ENCODE measurements around the gene OR10H2.
"Not testable (repeated sequence)": the region's sequence is repeated elsewhere in the genome, so short reads cannot be mapped to it uniquely, and the experiment has no call there.

The OR10H2 gene

DNA sequence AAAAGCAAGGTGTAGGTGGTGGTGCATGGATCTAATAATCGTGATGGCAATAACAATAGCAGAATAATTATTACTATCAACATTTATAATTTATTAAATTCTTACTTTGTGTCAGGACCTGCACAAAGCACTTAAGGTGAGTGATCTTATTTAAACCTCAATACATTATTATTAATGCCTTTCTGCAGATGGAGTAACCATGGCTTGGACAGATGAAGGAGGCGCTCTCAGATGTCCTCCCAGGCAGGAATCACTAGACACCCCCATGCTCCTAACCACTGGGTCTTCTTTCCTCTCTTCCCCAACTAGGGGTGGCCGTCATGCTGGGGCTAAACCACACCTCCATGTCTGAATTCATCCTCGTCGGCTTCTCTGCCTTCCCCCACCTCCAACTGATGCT, at the start of gene OR10H2:
TSS of gene OR10H2 (plus strand) at position 301 of the 400 bp plus-strand sequence. CDS start at position 321, 20 bp downstream.
- no peak within 1 kb of the TSS for H3K4me3 ChIP-seq (ENCODE audit: low read length)
- no peak within 1 kb of the TSS for H3K27ac ChIP-seq (ENCODE audit: low read length)
- H3K9me3 ChIP-seq (ENCODE audit: insufficient read depth, low read depth, low read length): peaks cover 83% of the 10 kb centered on the region
- no peaks in the 10 kb centered on the region for H3K4me1 ChIP-seq (ENCODE audit: insufficient read depth, low read length)
- no peaks in the 10 kb centered on the region for H3K27me3 ChIP-seq (ENCODE audit: insufficient read depth, low read length)
- H3K36me3 ChIP-seq (ENCODE audit: insufficient read depth, low read depth, low read length): no peaks in the 10 kb centered on the region
- no peak within 1 kb of the TSS for H3K9ac ChIP-seq (ENCODE audit: low read depth, low read length)

GRCh38 chr19:15679089-15679488, 48.7 kb upstream of the OR10H2 start:
- no peaks in the 10 kb centered on the region for H3K4me1 ChIP-seq (ENCODE audit: insufficient read depth, low read length)
- no peaks in the 10 kb centered on the region for H3K27me3 ChIP-seq (ENCODE audit: insufficient read depth, low read length)
- H3K36me3 ChIP-seq (ENCODE audit: insufficient read depth, low read depth, low read length): no peaks in the 10 kb centered on the region
- no peak overlapping the region for H3K4me3 ChIP-seq (ENCODE audit: low read length)
- H3K9ac ChIP-seq (ENCODE audit: low read depth, low read length): no peak overlapping the region
- peaks cover 79% of the 10 kb centered on the region for H3K9me3 ChIP-seq (ENCODE audit: insufficient read depth, low read depth, low read length)
- no peak overlapping the region for H3K27ac ChIP-seq (ENCODE audit: low read length)

GRCh38 chr19:15679865-15680264, 48.0 kb upstream of the OR10H2 start:
- not testable (repeated sequence) for H3K36me3 ChIP-seq (ENCODE audit: insufficient read depth, low read depth, low read length); H3K27me3 ChIP-seq (ENCODE audit: insufficient read depth, low read length); H3K9ac ChIP-seq (ENCODE audit: low read depth, low read length); H3K4me3 ChIP-seq (ENCODE audit: low read length); H3K4me1 ChIP-seq (ENCODE audit: insufficient read depth, low read length); H3K27ac ChIP-seq (ENCODE audit: low read length)
- peaks cover 81% of the 10 kb centered on the region for H3K9me3 ChIP-seq (ENCODE audit: insufficient read depth, low read depth, low read length)

DNA sequence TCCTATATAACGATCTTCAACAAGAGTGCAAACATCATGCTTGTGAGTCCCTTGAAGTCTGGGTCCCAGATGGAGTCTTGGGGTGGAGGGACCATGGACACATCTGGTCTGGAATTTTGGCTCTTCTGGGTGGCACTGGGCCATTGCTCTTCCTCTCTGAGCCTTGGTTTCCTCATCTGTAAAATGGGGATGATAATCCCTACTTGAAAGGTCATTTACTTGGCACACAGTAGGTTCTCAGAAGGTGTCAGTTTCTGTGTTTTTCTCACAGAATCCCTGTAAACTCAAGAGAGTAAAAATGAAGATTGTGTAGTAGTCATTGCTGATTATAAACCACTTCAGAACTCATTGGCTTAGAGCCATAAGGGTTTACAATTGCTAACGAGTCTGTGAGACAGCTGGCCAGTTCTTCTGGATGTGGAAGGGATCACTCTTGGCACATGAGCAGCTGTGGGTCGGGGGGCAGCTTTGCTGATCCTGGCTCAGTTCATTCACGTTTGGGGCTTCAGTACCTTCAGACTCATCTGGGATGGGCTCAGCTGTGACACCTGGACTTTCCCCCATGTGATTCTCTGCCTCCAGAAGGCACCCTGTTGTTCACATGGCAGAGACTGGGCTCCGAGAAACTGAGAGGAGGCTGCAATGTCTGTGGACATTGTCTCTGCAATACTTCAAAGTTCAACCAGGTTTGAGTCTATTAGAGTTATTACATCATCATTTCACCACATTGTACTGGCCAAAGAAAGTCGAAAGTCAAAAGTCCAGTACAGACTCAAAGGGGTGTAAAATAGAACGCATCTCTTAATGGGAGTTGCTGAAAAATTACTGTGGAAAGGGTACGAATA, 47.1 kb upstream of the OR10H2 start:
- Histone ChIP-seq H3K36me3 (ENCODE audit: insufficient read depth, low read depth, low read length) (no peaks in the 10 kb centered on the region), H3K4me3 (ENCODE audit: low read length) (no peak overlapping the region), H3K27ac (ENCODE audit: low read length) (no peak overlapping the region), H3K27me3 (ENCODE audit: insufficient read depth, low read length) (no peaks in the 10 kb centered on the region), H3K9ac (ENCODE audit: low read depth, low read length) (no peak overlapping the region), H3K9me3 (ENCODE audit: insufficient read depth, low read depth, low read length) (peaks cover 82% of the 10 kb centered on the region), H3K4me1 (ENCODE audit: insufficient read depth, low read length) (no peaks in the 10 kb centered on the region)

DNA sequence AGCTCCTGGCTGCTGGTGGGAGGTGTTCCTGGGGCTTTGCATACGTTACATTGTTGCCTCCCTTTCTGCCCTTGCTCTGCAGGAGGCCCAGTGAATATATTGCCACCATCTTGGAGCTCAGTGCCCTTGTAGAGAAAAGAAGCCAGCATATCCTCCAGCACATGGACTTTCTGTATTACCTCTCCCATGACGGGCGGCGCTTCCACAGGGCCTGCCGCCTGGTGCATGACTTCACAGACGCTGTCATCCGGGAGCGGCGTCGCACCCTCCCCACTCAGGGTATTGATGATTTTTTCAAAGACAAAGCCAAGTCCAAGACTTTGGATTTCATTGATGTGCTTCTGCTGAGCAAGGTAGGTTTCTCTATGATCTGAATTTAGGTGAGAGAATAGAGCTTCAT, 44.4 kb upstream of the OR10H2 start:
- H3K27ac ChIP-seq (ENCODE audit: low read length): no peak overlapping the region
- no peaks in the 10 kb centered on the region for H3K36me3 ChIP-seq (ENCODE audit: insufficient read depth, low read depth, low read length)
- H3K4me3 ChIP-seq (ENCODE audit: low read length): no peak overlapping the region
- no peaks in the 10 kb centered on the region for H3K4me1 ChIP-seq (ENCODE audit: insufficient read depth, low read length)
- no peaks in the 10 kb centered on the region for H3K27me3 ChIP-seq (ENCODE audit: insufficient read depth, low read length)
- H3K9me3 ChIP-seq (ENCODE audit: insufficient read depth, low read depth, low read length): peaks cover 97% of the 10 kb centered on the region
- H3K9ac ChIP-seq (ENCODE audit: low read depth, low read length): no peak overlapping the region

DNA sequence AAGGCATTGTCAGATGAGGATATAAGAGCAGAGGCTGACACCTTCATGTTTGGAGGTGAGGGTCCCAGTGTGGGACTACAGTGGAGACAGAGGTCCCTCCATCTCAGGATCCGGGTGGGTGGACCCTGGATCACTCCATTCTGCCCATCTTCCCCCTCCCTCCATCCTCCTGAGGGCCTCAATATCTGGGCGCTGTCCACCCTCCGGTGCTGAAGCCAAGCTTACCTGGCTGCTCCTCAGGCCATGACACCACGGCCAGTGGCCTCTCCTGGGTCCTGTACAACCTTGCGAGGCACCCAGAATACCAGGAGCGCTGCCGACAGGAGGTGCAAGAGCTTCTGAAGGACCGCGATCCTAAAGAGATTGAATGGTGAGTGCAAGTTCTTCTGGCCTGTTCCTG, 43.0 kb upstream of the OR10H2 start:
- H3K36me3 ChIP-seq (ENCODE audit: insufficient read depth, low read depth, low read length): no peaks in the 10 kb centered on the region
- H3K4me1 ChIP-seq (ENCODE audit: insufficient read depth, low read length): no peaks in the 10 kb centered on the region
- H3K27ac ChIP-seq (ENCODE audit: low read length): no peak overlapping the region
- no peak overlapping the region for H3K4me3 ChIP-seq (ENCODE audit: low read length)
- H3K27me3 ChIP-seq (ENCODE audit: insufficient read depth, low read length): no peaks in the 10 kb centered on the region
- H3K9me3 ChIP-seq (ENCODE audit: insufficient read depth, low read depth, low read length): peaks cover 95% of the 10 kb centered on the region
- H3K9ac ChIP-seq (ENCODE audit: low read depth, low read length): no peak overlapping the region

- Histone ChIP-seq H3K4me3 (ENCODE audit: low read length) (no peak overlapping the region), H3K36me3 (ENCODE audit: insufficient read depth, low read depth, low read length) (no peaks in the 10 kb centered on the region), H3K9ac (ENCODE audit: low read depth, low read length) (no peak overlapping the region), H3K4me1 (ENCODE audit: insufficient read depth, low read length) (no peaks in the 10 kb centered on the region), H3K27ac (ENCODE audit: low read length) (no peak overlapping the region), H3K9me3 (ENCODE audit: insufficient read depth, low read depth, low read length) (peaks cover 68% of the 10 kb centered on the region), H3K27me3 (ENCODE audit: insufficient read depth, low read length) (no peaks in the 10 kb centered on the region)
These were observed 31.1 kb upstream of the OR10H2 start for GRCh38 chr19:15696654-15697194.

GRCh38 chr19:15701757-15702533, 25.9 kb upstream of the OR10H2 start:
- Histone ChIP-seq H3K36me3 (ENCODE audit: insufficient read depth, low read depth, low read length) (no peaks in the 10 kb centered on the region), H3K4me1 (ENCODE audit: insufficient read depth, low read length) (no peaks in the 10 kb centered on the region), H3K27ac (ENCODE audit: low read length) (no peak overlapping the region), H3K27me3 (ENCODE audit: insufficient read depth, low read length) (no peaks in the 10 kb centered on the region), H3K9me3 (ENCODE audit: insufficient read depth, low read depth, low read length) (peaks cover 76% of the 10 kb centered on the region), H3K9ac (ENCODE audit: low read depth, low read length) (no peak overlapping the region), H3K4me3 (ENCODE audit: low read length) (no peak overlapping the region)

- no peaks in the 10 kb centered on the region for H3K27me3 ChIP-seq (ENCODE audit: insufficient read depth, low read length)
- peaks cover 70% of the 10 kb centered on the region for H3K9me3 ChIP-seq (ENCODE audit: insufficient read depth, low read depth, low read length)
- no peaks in the 10 kb centered on the region for H3K36me3 ChIP-seq (ENCODE audit: insufficient read depth, low read depth, low read length)
- no peak overlapping the region for H3K27ac ChIP-seq (ENCODE audit: low read length)
- H3K9ac ChIP-seq (ENCODE audit: low read depth, low read length): no peak overlapping the region
- H3K4me1 ChIP-seq (ENCODE audit: insufficient read depth, low read length): no peaks in the 10 kb centered on the region
- no peak overlapping the region for H3K4me3 ChIP-seq (ENCODE audit: low read length)
These were observed 25.3 kb upstream of the OR10H2 start for GRCh38 chr19:15702534-15702930.

DNA sequence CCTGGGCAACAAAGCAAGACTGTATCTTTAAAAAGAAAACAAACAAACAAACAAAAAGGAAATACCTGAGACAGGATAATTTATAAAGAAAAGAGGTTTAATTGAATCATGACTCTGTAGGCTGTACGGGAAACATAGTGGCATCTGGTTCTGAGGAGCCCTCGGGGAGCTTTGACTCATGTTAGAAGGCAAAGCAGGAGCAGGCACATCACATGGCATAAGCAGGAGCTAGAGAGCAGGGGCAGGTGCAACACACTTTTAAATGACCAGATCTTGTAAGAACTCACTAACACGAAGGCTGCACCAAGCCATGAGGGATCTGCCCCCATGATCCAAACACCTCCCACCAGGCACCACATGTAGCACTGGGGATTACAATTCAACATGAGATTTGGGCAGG, 13.2 kb upstream of the OR10H2 start:
- no peak overlapping the region for H3K27ac ChIP-seq (ENCODE audit: low read length)
- H3K36me3 ChIP-seq (ENCODE audit: insufficient read depth, low read depth, low read length): no peaks in the 10 kb centered on the region
- H3K4me3 ChIP-seq (ENCODE audit: low read length): no peak overlapping the region
- H3K27me3 ChIP-seq (ENCODE audit: insufficient read depth, low read length): no peaks in the 10 kb centered on the region
- no peaks in the 10 kb centered on the region for H3K4me1 ChIP-seq (ENCODE audit: insufficient read depth, low read length)
- H3K9ac ChIP-seq (ENCODE audit: low read depth, low read length): no peak overlapping the region
- peaks cover 87% of the 10 kb centered on the region for H3K9me3 ChIP-seq (ENCODE audit: insufficient read depth, low read depth, low read length)

GRCh38 chr19:15715642-15716041, 12.2 kb upstream of the OR10H2 start:
- no peak overlapping the region for H3K9ac ChIP-seq (ENCODE audit: low read depth, low read length)
- no peak overlapping the region for H3K27ac ChIP-seq (ENCODE audit: low read length)
- H3K9me3 ChIP-seq (ENCODE audit: insufficient read depth, low read depth, low read length): peaks cover 87% of the 10 kb centered on the region
- H3K36me3 ChIP-seq (ENCODE audit: insufficient read depth, low read depth, low read length): no peaks in the 10 kb centered on the region
- no peaks in the 10 kb centered on the region for H3K4me1 ChIP-seq (ENCODE audit: insufficient read depth, low read length)
- H3K4me3 ChIP-seq (ENCODE audit: low read length): no peak overlapping the region
- no peaks in the 10 kb centered on the region for H3K27me3 ChIP-seq (ENCODE audit: insufficient read depth, low read length)

DNA sequence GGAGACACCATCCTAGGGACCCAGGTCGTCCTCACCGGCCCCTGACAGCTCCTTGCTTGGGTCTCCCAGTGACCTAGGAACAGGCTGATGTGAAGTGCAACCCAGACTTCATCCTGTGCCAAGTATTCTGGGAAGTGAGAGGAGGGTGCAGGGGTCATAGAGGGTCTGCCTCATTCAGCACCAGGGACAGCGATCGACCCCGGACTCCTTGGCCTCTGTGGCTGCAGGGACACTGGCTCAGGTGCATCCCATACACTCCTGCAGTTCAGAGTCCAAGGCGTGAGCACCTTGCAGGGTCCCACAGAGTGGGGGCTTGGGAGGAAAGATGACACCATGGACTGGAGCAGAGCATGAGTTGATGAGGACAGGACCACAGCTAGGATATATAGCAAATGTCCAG, 10.0 kb upstream of the OR10H2 start:
- Histone ChIP-seq H3K27ac (ENCODE audit: low read length) (no peak overlapping the region), H3K9me3 (ENCODE audit: insufficient read depth, low read depth, low read length) (peaks cover 88% of the 10 kb centered on the region), H3K36me3 (ENCODE audit: insufficient read depth, low read depth, low read length) (no peaks in the 10 kb centered on the region), H3K9ac (ENCODE audit: low read depth, low read length) (no peak overlapping the region), H3K4me3 (ENCODE audit: low read length) (no peak overlapping the region), H3K4me1 (ENCODE audit: insufficient read depth, low read length) (no peaks in the 10 kb centered on the region), H3K27me3 (ENCODE audit: insufficient read depth, low read length) (no peaks in the 10 kb centered on the region)
